B cell (primary cell): ENCODE measurements around the gene SPATA12.

Experiments
- CTCF ChIP-seq: fragments of 200-600 bp; IDR thresholded peaks from one replicate; pipeline ENCODE4 v1.8.0; 2022; ENCODE audit warnings: antibody characterized with exemption, mild to moderate bottlenecking
- EZH2 ChIP-seq: IDR thresholded peaks from 2 replicates; pipeline ENCODE4 v1.6.1; 2012; ENCODE audit warnings: borderline replicate concordance, low read depth, mild to moderate bottlenecking, moderate library complexity, low read length; ENCODE audit not compliant: insufficient read depth, poor library complexity, severe bottlenecking

- TF ChIP-seq CTCF (no peak), EZH2 (no peak)
These were observed 9.0 kb downstream of the SPATA12 start for GRCh38 chr3:57069503-57069902.
